Neural cell (in vitro differentiated cells): ENCODE data around the gene GGT6. TPM values are rescaled to one million over a fixed set of nuclear protein-coding genes. Genes with fewer than 3 reads are reported as not detected.

Source experiments
- H2AFZ ChIP-seq: fragments of 200-600, 300-800 bp; sonication (generic), shearing (Covaris generic); 2 replicates; pipeline ENCODE4 v1.6.0; 2014; ENCODE audit warnings: low read depth, mild to moderate bottlenecking, antibody characterized with exemption, low read length, moderate library complexity
- H3F3A ChIP-seq: fragments of 200-600 bp; shearing (Covaris generic); 2 replicates; pipeline ENCODE4 v1.6.1; 2016; ENCODE audit warnings: mild to moderate bottlenecking, moderate library complexity, mixed read lengths, antibody characterized with exemption, low read length; ENCODE audit not compliant: insufficient read depth, poor library complexity, severe bottlenecking
- H3K27ac ChIP-seq: fragments of 200-600, 300-800 bp; sonication (generic), shearing (Covaris generic); 2 replicates; pipeline ENCODE4 v1.5.1; 2014; ENCODE audit warnings: mild to moderate bottlenecking, low read length, moderate library complexity
- H3K27me3 ChIP-seq: fragments of 300-800, 200-600 bp; sonication (generic), shearing (Covaris generic); 2 replicates; pipeline ENCODE4 v1.6.0; 2014; ENCODE audit warnings: mild to moderate bottlenecking, low read depth, low read length, moderate library complexity; ENCODE audit not compliant: insufficient read depth
- H3K36me3 ChIP-seq: fragments of 300-800, 200-600 bp; sonication (generic), shearing (Covaris generic); 2 replicates; pipeline ENCODE4 v1.5.1; 2014; ENCODE audit warnings: mild to moderate bottlenecking, antibody characterized with exemption, low read length, moderate library complexity; ENCODE audit not compliant: insufficient read depth
- H3K4me2 ChIP-seq: fragments of 300-800, 200-600 bp; sonication (generic), shearing (Covaris generic); 2 replicates; pipeline ENCODE4 v1.6.0; 2014; ENCODE audit warnings: mild to moderate bottlenecking, low read length
- H3K4me3 ChIP-seq: fragments of 300-800, 200-600 bp; sonication (generic), shearing (Covaris generic); 2 replicates; pipeline ENCODE4 v1.5.1; 2014; ENCODE audit warnings: mild to moderate bottlenecking, low read length, moderate library complexity
- H3K79me2 ChIP-seq: fragments of 200-600 bp; shearing (Covaris generic); replicated peaks from 2 replicates; pipeline ENCODE4 v1.6.0; 2014; ENCODE audit warnings: mild to moderate bottlenecking, low read length, moderate library complexity; ENCODE audit not compliant: insufficient read depth
- H3K9ac ChIP-seq: fragments of 300-800, 200-600 bp; sonication (generic), shearing (Covaris generic); 2 replicates; pipeline ENCODE4 v1.6.1; 2016; ENCODE audit warnings: mild to moderate bottlenecking, low read length, mixed read lengths
- H3K9me2 ChIP-seq: fragments of 200-600 bp; shearing (Covaris generic); 2 replicates; pipeline ENCODE4 v1.6.1; 2016; ENCODE audit warnings: mild to moderate bottlenecking, low read length, mixed read lengths; ENCODE audit not compliant: insufficient read depth
- H3K9me3 ChIP-seq: fragments of 200-600, 300-800 bp; sonication (generic), shearing (Covaris generic); 2 replicates; pipeline ENCODE4 v1.6.1; 2016; ENCODE audit warnings: mild to moderate bottlenecking, mixed run types, low read length, moderate library complexity, mixed read lengths
- H4K20me1 ChIP-seq: fragments of 200-600 bp; shearing (Covaris generic); 2 replicates; pipeline ENCODE4 v1.6.1; 2016; ENCODE audit warnings: mild to moderate bottlenecking, mixed run types; ENCODE audit not compliant: insufficient read depth
- EP300 ChIP-seq: fragments of 450-650 bp; conservative IDR thresholded peaks from 2 replicates; pipeline ENCODE4 v1.6.1; 2014; ENCODE audit warnings: antibody characterized with exemption, mild to moderate bottlenecking, moderate library complexity; ENCODE audit not compliant: poor library complexity, severe bottlenecking
- EZH2 ChIP-seq: fragments of 200-600, 300-800 bp; shearing (Covaris generic), sonication (generic); IDR thresholded peaks from 2 replicates; pipeline ENCODE4 v1.6.1; 2014; ENCODE audit warnings: antibody characterized with exemption, low read length, borderline replicate concordance, mild to moderate bottlenecking; ENCODE audit not compliant: insufficient read depth, poor library complexity, severe bottlenecking
- MXI1 ChIP-seq: fragments of 450-650 bp; conservative IDR thresholded peaks from 2 replicates; pipeline ENCODE4 v1.6.1; 2014; ENCODE audit warnings: antibody characterized with exemption, mild to moderate bottlenecking; ENCODE audit not compliant: poor library complexity, severe bottlenecking
- POLR2AphosphoS5 ChIP-seq: IDR thresholded peaks from 2 replicates; pipeline ENCODE4 v1.6.1; 2012
- RAD21 ChIP-seq: fragments of 450-650 bp; conservative IDR thresholded peaks from 2 replicates; pipeline ENCODE4 v1.6.1; 2014; ENCODE audit warnings: antibody characterized with exemption, mild to moderate bottlenecking, moderate library complexity
- SMC3 ChIP-seq: fragments of 450-650 bp; conservative IDR thresholded peaks from 2 replicates; pipeline ENCODE4 v1.6.1; 2014; ENCODE audit warnings: antibody characterized with exemption, mild to moderate bottlenecking, moderate library complexity; ENCODE audit not compliant: poor library complexity
- TAF1 ChIP-seq: IDR thresholded peaks from 2 replicates; pipeline ENCODE4 v1.6.1; 2012; ENCODE audit warnings: low read depth
- polyA plus RNA-seq: library from polyadenylated mRNA; depleted of rRNA; stranded (reverse); fragments of >200 nt; gene quantifications from 2 replicates; pipeline ENCODE4 v1.2.3, GENCODE V29; 2014
- TF ChIP-seq, protein P1 (sequence below): fragments of 450-650 bp; IDR thresholded peaks from 2 replicates; pipeline ENCODE4 v1.5.1; 2014; ENCODE audit warnings: antibody characterized with exemption, mild to moderate bottlenecking, moderate library complexity; ENCODE audit not compliant: poor library complexity, severe bottlenecking
- TF ChIP-seq, protein P2 (sequence below): IDR thresholded peaks from 2 replicates; pipeline ENCODE4 v1.6.1; 2012; ENCODE audit warnings: borderline replicate concordance

The GGT6 gene
- polyA plus RNA-seq, 1 donor from 2014 or later: not detected

DNA sequence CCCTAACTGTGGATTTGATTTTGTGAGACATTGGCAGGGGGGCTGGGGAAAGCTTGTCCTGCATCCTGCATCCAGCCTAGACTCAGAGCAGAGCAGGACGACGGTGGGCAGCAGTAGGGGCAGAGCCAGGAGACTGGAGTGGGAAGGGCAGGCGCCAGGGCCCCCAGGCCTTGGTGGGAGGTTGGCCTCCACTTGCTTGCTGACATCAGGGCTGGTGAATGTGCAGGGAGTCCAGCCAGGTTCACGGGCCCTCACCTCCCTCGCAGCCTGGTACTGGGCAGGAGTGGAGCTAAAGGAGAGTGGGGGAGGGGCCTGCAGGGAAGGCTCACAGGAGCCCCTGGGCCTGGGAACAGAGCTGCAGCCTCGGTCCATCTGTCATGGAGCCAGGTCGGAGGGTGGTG, 21.7 kb upstream of the GGT6 start:
- no peak overlapping the region for H3K9ac ChIP-seq
- no peak overlapping the region for H3K4me3 ChIP-seq
- TF ChIP-seq TAF1 (no peak), RAD21 (no peak), EP300 (no peak), MXI1 (no peak), EZH2 (no peak), SMC3 (no peak), POLR2AphosphoS5 (no peak)
- TF ChIP-seq, protein P1, sequence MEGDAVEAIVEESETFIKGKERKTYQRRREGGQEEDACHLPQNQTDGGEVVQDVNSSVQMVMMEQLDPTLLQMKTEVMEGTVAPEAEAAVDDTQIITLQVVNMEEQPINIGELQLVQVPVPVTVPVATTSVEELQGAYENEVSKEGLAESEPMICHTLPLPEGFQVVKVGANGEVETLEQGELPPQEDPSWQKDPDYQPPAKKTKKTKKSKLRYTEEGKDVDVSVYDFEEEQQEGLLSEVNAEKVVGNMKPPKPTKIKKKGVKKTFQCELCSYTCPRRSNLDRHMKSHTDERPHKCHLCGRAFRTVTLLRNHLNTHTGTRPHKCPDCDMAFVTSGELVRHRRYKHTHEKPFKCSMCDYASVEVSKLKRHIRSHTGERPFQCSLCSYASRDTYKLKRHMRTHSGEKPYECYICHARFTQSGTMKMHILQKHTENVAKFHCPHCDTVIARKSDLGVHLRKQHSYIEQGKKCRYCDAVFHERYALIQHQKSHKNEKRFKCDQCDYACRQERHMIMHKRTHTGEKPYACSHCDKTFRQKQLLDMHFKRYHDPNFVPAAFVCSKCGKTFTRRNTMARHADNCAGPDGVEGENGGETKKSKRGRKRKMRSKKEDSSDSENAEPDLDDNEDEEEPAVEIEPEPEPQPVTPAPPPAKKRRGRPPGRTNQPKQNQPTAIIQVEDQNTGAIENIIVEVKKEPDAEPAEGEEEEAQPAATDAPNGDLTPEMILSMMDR: no peak
- TF ChIP-seq, protein P2, sequence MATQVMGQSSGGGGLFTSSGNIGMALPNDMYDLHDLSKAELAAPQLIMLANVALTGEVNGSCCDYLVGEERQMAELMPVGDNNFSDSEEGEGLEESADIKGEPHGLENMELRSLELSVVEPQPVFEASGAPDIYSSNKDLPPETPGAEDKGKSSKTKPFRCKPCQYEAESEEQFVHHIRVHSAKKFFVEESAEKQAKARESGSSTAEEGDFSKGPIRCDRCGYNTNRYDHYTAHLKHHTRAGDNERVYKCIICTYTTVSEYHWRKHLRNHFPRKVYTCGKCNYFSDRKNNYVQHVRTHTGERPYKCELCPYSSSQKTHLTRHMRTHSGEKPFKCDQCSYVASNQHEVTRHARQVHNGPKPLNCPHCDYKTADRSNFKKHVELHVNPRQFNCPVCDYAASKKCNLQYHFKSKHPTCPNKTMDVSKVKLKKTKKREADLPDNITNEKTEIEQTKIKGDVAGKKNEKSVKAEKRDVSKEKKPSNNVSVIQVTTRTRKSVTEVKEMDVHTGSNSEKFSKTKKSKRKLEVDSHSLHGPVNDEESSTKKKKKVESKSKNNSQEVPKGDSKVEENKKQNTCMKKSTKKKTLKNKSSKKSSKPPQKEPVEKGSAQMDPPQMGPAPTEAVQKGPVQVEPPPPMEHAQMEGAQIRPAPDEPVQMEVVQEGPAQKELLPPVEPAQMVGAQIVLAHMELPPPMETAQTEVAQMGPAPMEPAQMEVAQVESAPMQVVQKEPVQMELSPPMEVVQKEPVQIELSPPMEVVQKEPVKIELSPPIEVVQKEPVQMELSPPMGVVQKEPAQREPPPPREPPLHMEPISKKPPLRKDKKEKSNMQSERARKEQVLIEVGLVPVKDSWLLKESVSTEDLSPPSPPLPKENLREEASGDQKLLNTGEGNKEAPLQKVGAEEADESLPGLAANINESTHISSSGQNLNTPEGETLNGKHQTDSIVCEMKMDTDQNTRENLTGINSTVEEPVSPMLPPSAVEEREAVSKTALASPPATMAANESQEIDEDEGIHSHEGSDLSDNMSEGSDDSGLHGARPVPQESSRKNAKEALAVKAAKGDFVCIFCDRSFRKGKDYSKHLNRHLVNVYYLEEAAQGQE: no peak
- H3K27ac ChIP-seq: no peak overlapping the region
- H3K9me3 ChIP-seq: no peaks in the 10 kb centered on the region
- H3K27me3 ChIP-seq: peaks cover 29% of the 10 kb centered on the region
- H2AFZ ChIP-seq: no peak overlapping the region
- H3K4me2 ChIP-seq: no peak overlapping the region
- H3K36me3 ChIP-seq: no peaks in the 10 kb centered on the region
- no peaks in the 10 kb centered on the region for H3K79me2 ChIP-seq
- no peaks in the 10 kb centered on the region for H3F3A ChIP-seq
- H3K9me2 ChIP-seq: no peaks in the 10 kb centered on the region
- no peaks in the 10 kb centered on the region for H4K20me1 ChIP-seq

DNA sequence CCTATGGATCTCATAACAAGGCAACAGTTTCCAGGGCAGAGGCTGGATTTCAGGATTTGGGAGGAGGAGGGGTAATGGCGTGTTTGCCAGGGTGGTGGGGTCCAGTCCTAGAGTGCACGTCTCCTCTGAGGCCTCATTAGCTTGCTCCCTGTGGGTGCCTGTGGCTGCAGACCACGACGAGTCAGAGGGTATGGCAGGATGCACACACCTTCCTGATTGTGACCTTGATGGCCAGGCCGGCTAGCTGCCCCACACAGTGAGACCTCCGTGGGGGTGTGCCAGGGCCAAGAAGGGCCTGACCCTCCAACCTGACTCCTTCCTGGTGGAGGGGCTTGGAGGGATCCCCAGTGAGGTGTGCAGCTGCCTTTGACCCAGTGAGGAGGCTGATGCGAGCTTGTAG, 19.9 kb upstream of the GGT6 start:
- TF ChIP-seq EP300: no peak
- no peak for TF ChIP-seq SMC3
- no peak for TF ChIP-seq RAD21
- no peak for TF ChIP-seq MXI1
- no peak for TF ChIP-seq TAF1
- no peak for TF ChIP-seq EZH2
- TF ChIP-seq, protein P2: no peak
- TF ChIP-seq POLR2AphosphoS5: no peak
- TF ChIP-seq, protein P1: no peak
- no peak overlapping the region for H3K4me2 ChIP-seq
- no peaks in the 10 kb centered on the region for H3K9me3 ChIP-seq
- no peak overlapping the region for H3K9ac ChIP-seq
- H4K20me1 ChIP-seq: no peaks in the 10 kb centered on the region
- no peaks in the 10 kb centered on the region for H3K79me2 ChIP-seq
- no peaks in the 10 kb centered on the region for H3K36me3 ChIP-seq
- H3K27ac ChIP-seq: no peak overlapping the region
- H3K4me3 ChIP-seq: no peak overlapping the region
- no peaks in the 10 kb centered on the region for H3F3A ChIP-seq
- peaks cover 22% of the 10 kb centered on the region for H3K27me3 ChIP-seq
- H2AFZ ChIP-seq: no peak overlapping the region
- H3K9me2 ChIP-seq: no peaks in the 10 kb centered on the region
